ENCODE results near the gene FMO4. TPM values are rescaled to one million over a fixed set of nuclear protein-coding genes. Genes with fewer than 3 reads are reported as not detected.

FMO4 gene
- polyA plus RNA-seq = 10 to 100 TPM in 1 of 4 donors, 1 to 10 TPM in 3; 4.8 to 24.1 (median 7.5) TPM
- long read RNA-seq, donor 1 = 0 reads
- long read RNA-seq, donor 2, partial matches to known transcripts = 0 of 1 reads
- long read RNA-seq, donor 2, other reads (novel, unspliced or antisense) = 0 of 1 reads
- long read RNA-seq, donor 3 = 0 reads
- long read RNA-seq, donor 4 = 0 reads
- long read RNA-seq, donor 5 = 0 reads
- long read RNA-seq, donor 6, partial matches to known transcripts = 0 of 4 reads
- long read RNA-seq, donor 6, other reads (novel, unspliced or antisense) = 0 of 4 reads
- long read RNA-seq, donor 7 = 0 reads
- long read RNA-seq, donor 8 = 0 reads
- long read RNA-seq, donor 9, partial matches to known transcripts = 0 of 1 reads
- long read RNA-seq, donor 9, other reads (novel, unspliced or antisense) = 0 of 1 reads
- long read RNA-seq, donor 10 = 0 reads

GRCh38 chr1:171313835-171314320 is at the start of gene FMO4:
TSS of gene FMO4 (plus strand) at chr1:171314183. CDS start at chr1:171319826, 5,643 bp downstream.
- Histone ChIP-seq H3K4me1 (ENCODE audit: control insufficient read depth in 3 of 3, insufficient read depth in 2 of 3, low read depth in 1 of 3, low read length in 2 of 3) (peaks cover 0 to 4% (median 2%) of the 10 kb centered on the region in 3 donors), H3K4me3 (ENCODE audit: low read depth in 1 of 3, low read length in 3 of 3) (peak within 1 kb of the TSS in 2 of 3 donors; percentile 48), H3K27ac (ENCODE audit: low read depth in 1 of 3, low read length in 2 of 3) (peak within 1 kb of the TSS in 1 of 3 donors; percentile 90), H3K27me3 (ENCODE audit: control insufficient read depth in 3 of 3, insufficient read depth in 3 of 3, low read length in 3 of 3) (no peaks in the 10 kb centered on the region), H3K9me3 (ENCODE audit: control insufficient read depth in 2 of 2, insufficient read depth in 1 of 2, low read depth in 1 of 2, low read length in 1 of 2) (peaks cover 0 to 5% of the 10 kb centered on the region in 2 donors), H3K36me3 (ENCODE audit: control insufficient read depth in 3 of 3, insufficient read depth in 2 of 3, low read depth in 1 of 3, low read length in 3 of 3) (peaks cover 0 to 4% (median 3%) of the 10 kb centered on the region in 3 donors)
- 1% methylated on average over 10 of the region's 10 CpGs for WGBS, 3 donors
- FAIRE-seq (peak; percentile 98), DNase-seq (peak; percentile 98 to 99)

- Histone ChIP-seq H3K27ac (ENCODE audit: low read depth in 1 of 3, low read length in 2 of 3) (no peak overlapping the region), H3K36me3 (ENCODE audit: control insufficient read depth in 3 of 3, insufficient read depth in 2 of 3, low read depth in 1 of 3, low read length in 3 of 3) (peaks cover 0 to 15% (median 0%) of the 10 kb centered on the region in 3 donors), H3K4me1 (ENCODE audit: control insufficient read depth in 3 of 3, insufficient read depth in 2 of 3, low read depth in 1 of 3, low read length in 2 of 3) (no peaks in the 10 kb centered on the region), H3K9me3 (ENCODE audit: control insufficient read depth in 2 of 2, insufficient read depth in 1 of 2, low read depth in 1 of 2, low read length in 1 of 2) (no peaks in the 10 kb centered on the region), H3K27me3 (ENCODE audit: control insufficient read depth in 3 of 3, insufficient read depth in 3 of 3, low read length in 3 of 3) (no peaks in the 10 kb centered on the region), H3K4me3 (ENCODE audit: low read depth in 1 of 3, low read length in 3 of 3) (no peak overlapping the region)
- 70 to 84% (median 80%) methylated on average over 2 of the region's 2 CpGs for WGBS, 3 donors
- no peak for DNase-seq
- FAIRE-seq = no peak
Measured at GRCh38 chr1:171265686-171266085, 48.3 kb upstream of the FMO4 start.

DNA sequence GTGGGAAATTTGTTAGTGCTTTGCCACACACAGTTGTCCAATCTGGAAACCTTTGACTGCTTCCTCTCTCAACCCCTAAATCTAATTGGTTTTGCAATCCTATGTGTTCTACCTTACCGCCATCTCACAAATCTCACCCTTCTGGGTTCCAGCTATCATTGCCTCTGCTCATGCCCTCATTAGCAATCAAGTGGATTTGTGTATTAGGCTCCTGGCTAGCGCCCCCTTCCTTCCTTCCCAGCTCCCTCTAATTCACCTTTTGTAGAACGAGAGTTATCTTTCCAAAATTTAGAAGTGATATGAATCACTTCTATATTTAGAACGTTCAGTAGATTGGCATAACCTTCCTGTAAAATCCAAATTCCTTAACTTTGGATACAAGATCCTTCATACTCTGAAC is 47.1 kb upstream of the FMO4 start:
- H3K36me3 ChIP-seq (ENCODE audit: control insufficient read depth in 3 of 3, insufficient read depth in 2 of 3, low read depth in 1 of 3, low read length in 3 of 3) = peaks cover 0 to 17% (median 0%) of the 10 kb centered on the region in 3 donors
- FAIRE-seq (no peak), DNase-seq (no peak)
- H3K4me3 ChIP-seq (ENCODE audit: low read depth in 1 of 3, low read length in 3 of 3) = no peak overlapping the region
- no peaks in the 10 kb centered on the region for H3K4me1 ChIP-seq (ENCODE audit: control insufficient read depth in 3 of 3, insufficient read depth in 2 of 3, low read depth in 1 of 3, low read length in 2 of 3)
- no peaks in the 10 kb centered on the region for H3K27me3 ChIP-seq (ENCODE audit: control insufficient read depth in 3 of 3, insufficient read depth in 3 of 3, low read length in 3 of 3)
- H3K9me3 ChIP-seq (ENCODE audit: control insufficient read depth in 2 of 2, insufficient read depth in 1 of 2, low read depth in 1 of 2, low read length in 1 of 2) = peaks cover 0 to 1% of the 10 kb centered on the region in 2 donors
- WGBS, 3 donors = 74 to 83% (median 77%) methylated on average over 4 of the region's 4 CpGs
- no peak overlapping the region for H3K27ac ChIP-seq (ENCODE audit: low read depth in 1 of 3, low read length in 2 of 3)

- no peaks in the 10 kb centered on the region for H3K27me3 ChIP-seq (ENCODE audit: control insufficient read depth in 3 of 3, insufficient read depth in 3 of 3, low read length in 3 of 3)
- DNase-seq (no peak), FAIRE-seq (no peak)
- no peak overlapping the region for H3K4me3 ChIP-seq (ENCODE audit: low read depth in 1 of 3, low read length in 3 of 3)
- H3K9me3 ChIP-seq (ENCODE audit: control insufficient read depth in 2 of 2, insufficient read depth in 1 of 2, low read depth in 1 of 2, low read length in 1 of 2) = peaks cover 0 to 4% of the 10 kb centered on the region in 2 donors
- WGBS, 3 donors = 40 to 62% (median 45%) methylated on average over 1 of the region's 1 CpG
- no peak overlapping the region for H3K27ac ChIP-seq (ENCODE audit: low read depth in 1 of 3, low read length in 2 of 3)
- peaks cover 0 to 20% (median 0%) of the 10 kb centered on the region in 3 donors for H3K36me3 ChIP-seq (ENCODE audit: control insufficient read depth in 3 of 3, insufficient read depth in 2 of 3, low read depth in 1 of 3, low read length in 3 of 3)
- H3K4me1 ChIP-seq (ENCODE audit: control insufficient read depth in 3 of 3, insufficient read depth in 2 of 3, low read depth in 1 of 3, low read length in 2 of 3) = no peaks in the 10 kb centered on the region
Measured at GRCh38 chr1:171267391-171267790, 46.6 kb upstream of the FMO4 start.

GRCh38 chr1:171270806-171271205 is 43.2 kb upstream of the FMO4 start:
- Histone ChIP-seq H3K4me3 (ENCODE audit: low read depth in 1 of 3, low read length in 3 of 3) (no peak overlapping the region), H3K27me3 (ENCODE audit: control insufficient read depth in 3 of 3, insufficient read depth in 3 of 3, low read length in 3 of 3) (no peaks in the 10 kb centered on the region), H3K36me3 (ENCODE audit: control insufficient read depth in 3 of 3, insufficient read depth in 2 of 3, low read depth in 1 of 3, low read length in 3 of 3) (peaks cover 0 to 10% (median 0%) of the 10 kb centered on the region in 3 donors), H3K4me1 (ENCODE audit: control insufficient read depth in 3 of 3, insufficient read depth in 2 of 3, low read depth in 1 of 3, low read length in 2 of 3) (no peaks in the 10 kb centered on the region), H3K27ac (ENCODE audit: low read depth in 1 of 3, low read length in 2 of 3) (no peak overlapping the region), H3K9me3 (ENCODE audit: control insufficient read depth in 2 of 2, insufficient read depth in 1 of 2, low read depth in 1 of 2, low read length in 1 of 2) (peaks cover 0 to 4% of the 10 kb centered on the region in 2 donors)
- 81 to 98% (median 91%) methylated on average over 2 of the region's 2 CpGs for WGBS, 3 donors
- DNase-seq (no peak), FAIRE-seq (no peak)

GRCh38 chr1:171277534-171277933 is 36.4 kb upstream of the FMO4 start:
- H3K9me3 ChIP-seq (ENCODE audit: control insufficient read depth in 2 of 2, insufficient read depth in 1 of 2, low read depth in 1 of 2, low read length in 1 of 2) = no peaks in the 10 kb centered on the region
- H3K27ac ChIP-seq (ENCODE audit: low read depth in 1 of 3, low read length in 2 of 3) = no peak overlapping the region
- H3K4me3 ChIP-seq (ENCODE audit: low read depth in 1 of 3, low read length in 3 of 3) = no peak overlapping the region
- peaks cover 0 to 1% (median 0%) of the 10 kb centered on the region in 3 donors for H3K27me3 ChIP-seq (ENCODE audit: control insufficient read depth in 3 of 3, insufficient read depth in 3 of 3, low read length in 3 of 3)
- no peaks in the 10 kb centered on the region for H3K4me1 ChIP-seq (ENCODE audit: control insufficient read depth in 3 of 3, insufficient read depth in 2 of 3, low read depth in 1 of 3, low read length in 2 of 3)
- FAIRE-seq (no peak), DNase-seq (no peak)
- WGBS, 3 donors = 81 to 82% (median 81%) methylated on average over 2 of the region's 2 CpGs
- peaks cover 0 to 6% (median 0%) of the 10 kb centered on the region in 3 donors for H3K36me3 ChIP-seq (ENCODE audit: control insufficient read depth in 3 of 3, insufficient read depth in 2 of 3, low read depth in 1 of 3, low read length in 3 of 3)

DNA sequence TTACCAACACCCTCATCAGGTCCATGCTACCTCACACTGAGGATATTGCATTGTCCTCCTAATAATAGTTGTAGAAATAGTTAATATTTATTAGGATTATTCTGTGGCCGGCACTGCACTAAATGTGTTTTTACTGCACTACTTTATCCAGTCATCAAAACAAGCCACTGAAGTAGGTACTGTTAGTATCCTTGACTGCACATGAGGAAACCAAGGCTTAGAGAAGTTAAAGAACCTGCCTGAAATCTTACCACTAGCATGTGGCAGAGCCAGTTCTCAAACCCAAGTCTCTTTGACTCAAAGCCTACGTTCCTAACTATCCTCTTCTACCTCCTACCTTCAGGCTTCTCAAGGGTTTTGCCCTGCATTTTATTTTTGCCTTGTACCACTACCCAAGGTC is 34.7 kb upstream of the FMO4 start:
- 80 to 90% (median 80%) methylated on average over 2 of the region's 2 CpGs for WGBS, 3 donors
- Histone ChIP-seq H3K4me3 (ENCODE audit: low read depth in 1 of 3, low read length in 3 of 3) (no peak overlapping the region), H3K36me3 (ENCODE audit: control insufficient read depth in 3 of 3, insufficient read depth in 2 of 3, low read depth in 1 of 3, low read length in 3 of 3) (peaks cover 0 to 6% (median 0%) of the 10 kb centered on the region in 3 donors), H3K9me3 (ENCODE audit: control insufficient read depth in 2 of 2, insufficient read depth in 1 of 2, low read depth in 1 of 2, low read length in 1 of 2) (no peaks in the 10 kb centered on the region), H3K27ac (ENCODE audit: low read depth in 1 of 3, low read length in 2 of 3) (no peak overlapping the region), H3K4me1 (ENCODE audit: control insufficient read depth in 3 of 3, insufficient read depth in 2 of 3, low read depth in 1 of 3, low read length in 2 of 3) (no peaks in the 10 kb centered on the region), H3K27me3 (ENCODE audit: control insufficient read depth in 3 of 3, insufficient read depth in 3 of 3, low read length in 3 of 3) (peaks cover 0 to 1% (median 0%) of the 10 kb centered on the region in 3 donors)
- no peak for FAIRE-seq
- no peak for DNase-seq

GRCh38 chr1:171279678-171280077 is 34.3 kb upstream of the FMO4 start:
- peaks cover 0 to 1% (median 0%) of the 10 kb centered on the region in 3 donors for H3K27me3 ChIP-seq (ENCODE audit: control insufficient read depth in 3 of 3, insufficient read depth in 3 of 3, low read length in 3 of 3)
- H3K4me1 ChIP-seq (ENCODE audit: control insufficient read depth in 3 of 3, insufficient read depth in 2 of 3, low read depth in 1 of 3, low read length in 2 of 3) = no peaks in the 10 kb centered on the region
- DNase-seq (no peak), FAIRE-seq (no peak)
- H3K36me3 ChIP-seq (ENCODE audit: control insufficient read depth in 3 of 3, insufficient read depth in 2 of 3, low read depth in 1 of 3, low read length in 3 of 3) = peaks cover 0 to 6% (median 0%) of the 10 kb centered on the region in 3 donors
- no peaks in the 10 kb centered on the region for H3K9me3 ChIP-seq (ENCODE audit: control insufficient read depth in 2 of 2, insufficient read depth in 1 of 2, low read depth in 1 of 2, low read length in 1 of 2)
- no peak overlapping the region for H3K27ac ChIP-seq (ENCODE audit: low read depth in 1 of 3, low read length in 2 of 3)
- H3K4me3 ChIP-seq (ENCODE audit: low read depth in 1 of 3, low read length in 3 of 3) = no peak overlapping the region
- 69 to 83% (median 72%) methylated on average over 3 of the region's 3 CpGs for WGBS, 3 donors
